ENCODE results near the gene COPZ1. TPM values are rescaled to one million over a fixed set of nuclear protein-coding genes. Genes with fewer than 3 reads are reported as not detected.

COPZ1 gene
- total and polyA plus RNA-seq, 9 of the 15 experiments (the other 6 are each of a cell fraction or from before 2014, with no cell fraction given), result 137 to 487 (median 233) TPM

DNA sequence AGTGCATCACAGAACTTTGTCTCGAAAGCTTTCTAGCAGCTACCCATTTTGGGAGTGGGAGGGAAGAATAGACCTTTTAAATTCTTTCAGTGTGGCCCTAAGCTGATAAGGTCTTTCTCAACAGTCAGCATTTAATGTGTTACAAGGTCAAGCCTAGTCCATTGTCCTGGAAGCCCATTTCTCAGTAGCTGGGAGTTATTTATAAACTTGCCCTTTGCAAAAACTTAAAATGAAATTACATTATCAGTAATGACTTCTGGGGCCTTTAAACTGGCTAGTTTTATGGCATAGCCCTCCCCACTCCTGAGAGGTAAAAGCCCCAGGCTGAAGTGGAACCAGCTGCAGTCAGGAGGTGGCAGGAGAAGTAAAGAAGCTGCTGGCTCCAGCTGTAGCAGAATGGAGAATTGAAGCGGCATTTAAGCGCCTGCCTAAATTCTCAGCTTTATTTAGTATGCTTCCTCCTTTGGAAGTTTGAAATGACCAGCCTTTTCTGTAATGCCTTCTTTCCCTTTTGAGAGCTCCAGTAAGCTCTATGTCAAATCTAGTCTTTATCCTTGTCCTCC is 12.4 kb downstream of the COPZ1 start (continued):
- TF ChIP-seq DEAF1 (CRISPR knock-in tag; IDR thresholded peaks at IDR 0.05), result peak; percentile 35; the same call in 1 of the 2 replicates
- peak; percentile 79 for TF ChIP-seq MEF2D (tag; conservative IDR thresholded peaks at IDR 0.05; ENCODE audit: low read depth)
- no peak for TF ChIP-seq YBX1 (IDR thresholded peaks at IDR 0.05)
- TF ChIP-seq SMAD2 (IDR thresholded peaks at IDR 0.05; ENCODE audit: low read depth, low read length), result no peak
- no peak for TF ChIP-seq ZNF165 (CRISPR knock-in tag; IDR thresholded peaks at IDR 0.05; ENCODE audit: borderline replicate concordance)
- no peak for TF ChIP-seq PBX2 (CRISPR knock-in tag; IDR thresholded peaks at IDR 0.05; ENCODE audit: low read depth)
- no peak for TF ChIP-seq PBX2 (tag; conservative IDR thresholded peaks at IDR 0.05; ENCODE audit: low read depth)
- TF ChIP-seq SAFB (IDR thresholded peaks at IDR 0.05; ENCODE audit: borderline replicate concordance, low read depth, low read length), result no peak
- TF ChIP-seq TRIM28 (IDR thresholded peaks at IDR 0.05), result peak; percentile 37; the same call in 1 of the 2 replicates
- TF ChIP-seq, protein P1, sequence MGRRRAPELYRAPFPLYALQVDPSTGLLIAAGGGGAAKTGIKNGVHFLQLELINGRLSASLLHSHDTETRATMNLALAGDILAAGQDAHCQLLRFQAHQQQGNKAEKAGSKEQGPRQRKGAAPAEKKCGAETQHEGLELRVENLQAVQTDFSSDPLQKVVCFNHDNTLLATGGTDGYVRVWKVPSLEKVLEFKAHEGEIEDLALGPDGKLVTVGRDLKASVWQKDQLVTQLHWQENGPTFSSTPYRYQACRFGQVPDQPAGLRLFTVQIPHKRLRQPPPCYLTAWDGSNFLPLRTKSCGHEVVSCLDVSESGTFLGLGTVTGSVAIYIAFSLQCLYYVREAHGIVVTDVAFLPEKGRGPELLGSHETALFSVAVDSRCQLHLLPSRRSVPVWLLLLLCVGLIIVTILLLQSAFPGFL (CRISPR knock-in tag; IDR thresholded peaks at IDR 0.05), result no peak
- TF ChIP-seq CBFA2T3 (IDR thresholded peaks at IDR 0.05), result peak; percentile 85
- TF ChIP-seq FOXK2 (conservative IDR thresholded peaks at IDR 0.05 in 1 of 2, IDR thresholded peaks at IDR 0.05 in 1 of 2; ENCODE audit: low read depth in 2 of 2), result peak in 1 of 2 experiments; percentile 46; a peak in 1 of 4 replicates
- TF ChIP-seq, protein P2, sequence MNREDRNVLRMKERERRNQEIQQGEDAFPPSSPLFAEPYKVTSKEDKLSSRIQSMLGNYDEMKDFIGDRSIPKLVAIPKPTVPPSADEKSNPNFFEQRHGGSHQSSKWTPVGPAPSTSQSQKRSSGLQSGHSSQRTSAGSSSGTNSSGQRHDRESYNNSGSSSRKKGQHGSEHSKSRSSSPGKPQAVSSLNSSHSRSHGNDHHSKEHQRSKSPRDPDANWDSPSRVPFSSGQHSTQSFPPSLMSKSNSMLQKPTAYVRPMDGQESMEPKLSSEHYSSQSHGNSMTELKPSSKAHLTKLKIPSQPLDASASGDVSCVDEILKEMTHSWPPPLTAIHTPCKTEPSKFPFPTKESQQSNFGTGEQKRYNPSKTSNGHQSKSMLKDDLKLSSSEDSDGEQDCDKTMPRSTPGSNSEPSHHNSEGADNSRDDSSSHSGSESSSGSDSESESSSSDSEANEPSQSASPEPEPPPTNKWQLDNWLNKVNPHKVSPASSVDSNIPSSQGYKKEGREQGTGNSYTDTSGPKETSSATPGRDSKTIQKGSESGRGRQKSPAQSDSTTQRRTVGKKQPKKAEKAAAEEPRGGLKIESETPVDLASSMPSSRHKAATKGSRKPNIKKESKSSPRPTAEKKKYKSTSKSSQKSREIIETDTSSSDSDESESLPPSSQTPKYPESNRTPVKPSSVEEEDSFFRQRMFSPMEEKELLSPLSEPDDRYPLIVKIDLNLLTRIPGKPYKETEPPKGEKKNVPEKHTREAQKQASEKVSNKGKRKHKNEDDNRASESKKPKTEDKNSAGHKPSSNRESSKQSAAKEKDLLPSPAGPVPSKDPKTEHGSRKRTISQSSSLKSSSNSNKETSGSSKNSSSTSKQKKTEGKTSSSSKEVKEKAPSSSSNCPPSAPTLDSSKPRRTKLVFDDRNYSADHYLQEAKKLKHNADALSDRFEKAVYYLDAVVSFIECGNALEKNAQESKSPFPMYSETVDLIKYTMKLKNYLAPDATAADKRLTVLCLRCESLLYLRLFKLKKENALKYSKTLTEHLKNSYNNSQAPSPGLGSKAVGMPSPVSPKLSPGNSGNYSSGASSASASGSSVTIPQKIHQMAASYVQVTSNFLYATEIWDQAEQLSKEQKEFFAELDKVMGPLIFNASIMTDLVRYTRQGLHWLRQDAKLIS (CRISPR knock-in tag; IDR thresholded peaks at IDR 0.05), result no peak
- TF ChIP-seq, protein P3, sequence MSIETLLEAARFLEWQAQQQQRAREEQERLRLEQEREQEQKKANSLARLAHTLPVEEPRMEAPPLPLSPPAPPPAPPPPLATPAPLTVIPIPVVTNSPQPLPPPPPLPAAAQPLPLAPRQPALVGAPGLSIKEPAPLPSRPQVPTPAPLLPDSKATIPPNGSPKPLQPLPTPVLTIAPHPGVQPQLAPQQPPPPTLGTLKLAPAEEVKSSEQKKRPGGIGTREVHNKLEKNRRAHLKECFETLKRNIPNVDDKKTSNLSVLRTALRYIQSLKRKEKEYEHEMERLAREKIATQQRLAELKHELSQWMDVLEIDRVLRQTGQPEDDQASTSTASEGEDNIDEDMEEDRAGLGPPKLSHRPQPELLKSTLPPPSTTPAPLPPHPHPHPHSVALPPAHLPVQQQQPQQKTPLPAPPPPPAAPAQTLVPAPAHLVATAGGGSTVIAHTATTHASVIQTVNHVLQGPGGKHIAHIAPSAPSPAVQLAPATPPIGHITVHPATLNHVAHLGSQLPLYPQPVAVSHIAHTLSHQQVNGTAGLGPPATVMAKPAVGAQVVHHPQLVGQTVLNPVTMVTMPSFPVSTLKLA (conservative IDR thresholded peaks at IDR 0.05), result peak in 1 of 2 experiments; percentile 49; a peak in 3 of 4 replicates
- no peak for TF ChIP-seq ZNF79 (CRISPR knock-in tag; IDR thresholded peaks at IDR 0.05; ENCODE audit: low read depth)
- TF ChIP-seq MEIS2 (IDR thresholded peaks at IDR 0.05; ENCODE audit: partially characterized antibody), result peak; percentile 32
- TF ChIP-seq HDAC8 (tag; IDR thresholded peaks at IDR 0.05), result no peak
- no peak for TF ChIP-seq NFXL1 (CRISPR knock-in tag; IDR thresholded peaks at IDR 0.05)
